Skeletal muscle satellite cell (primary cell): ENCODE data around the gene FBXO7.

ENCODE experiments used
- H3K27me3 ChIP-seq: 2 replicates; pipeline ENCODE4 v1.7.0; 2013; ENCODE audit warnings: low read length; ENCODE audit not compliant: control insufficient read depth, insufficient read depth
- H3K36me3 ChIP-seq: 2 replicates; pipeline ENCODE4 v1.7.0; 2013; ENCODE audit warnings: mild to moderate bottlenecking, control low read depth, low read length; ENCODE audit not compliant: insufficient read depth
- H3K4me1 ChIP-seq: 2 replicates; pipeline ENCODE4 v1.7.0; 2013; ENCODE audit warnings: low read length; ENCODE audit not compliant: control insufficient read depth, insufficient read depth
- H3K4me2 ChIP-seq: 2 replicates; pipeline ENCODE4 v1.7.0; 2013; ENCODE audit warnings: mild to moderate bottlenecking, low read length
- H3K4me3 ChIP-seq: 2 replicates; pipeline ENCODE4 v1.7.0; 2013; ENCODE audit warnings: low read length
- H3K9ac ChIP-seq: 2 replicates; pipeline ENCODE4 v1.7.0; 2013; ENCODE audit warnings: mild to moderate bottlenecking, low read depth, low read length, moderate library complexity
- H3K9me3 ChIP-seq: replicated peaks from 2 replicates; pipeline ENCODE4 v1.7.0; 2013; ENCODE audit warnings: mild to moderate bottlenecking, control low read depth, low read length

FBXO7 gene

GRCh38 chr22:32492111-32492510, 17.5 kb downstream of the FBXO7 start:
- Histone ChIP-seq H3K4me3 (no peak overlapping the region), H3K9ac (no peak overlapping the region), H3K27me3 (no peaks in the 10 kb centered on the region), H3K4me2 (no peak overlapping the region), H3K4me1 (no peaks in the 10 kb centered on the region), H3K36me3 (peaks cover 84% of the 10 kb centered on the region), H3K9me3 (no peaks in the 10 kb centered on the region)

- no peak overlapping the region for H3K9ac ChIP-seq
- H3K4me2 ChIP-seq, result no peak overlapping the region
- H3K4me3 ChIP-seq, result no peak overlapping the region
- H3K27me3 ChIP-seq, result no peaks in the 10 kb centered on the region
- peaks cover 85% of the 10 kb centered on the region for H3K36me3 ChIP-seq
- no peaks in the 10 kb centered on the region for H3K4me1 ChIP-seq
- H3K9me3 ChIP-seq, result no peaks in the 10 kb centered on the region
These were observed 18.9 kb downstream of the FBXO7 start for GRCh38 chr22:32493551-32493950.

- Histone ChIP-seq H3K9me3 (no peaks in the 10 kb centered on the region), H3K27me3 (no peaks in the 10 kb centered on the region), H3K36me3 (peaks cover 84% of the 10 kb centered on the region)
These were observed 20.4 kb downstream of the FBXO7 start for GRCh38 chr22:32494971-32495370.

GRCh38 chr22:32499666-32500065, 25.1 kb downstream of the FBXO7 start:
- Histone ChIP-seq H3K9me3 (no peaks in the 10 kb centered on the region), H3K27me3 (no peaks in the 10 kb centered on the region), H3K4me2 (no peak overlapping the region), H3K4me1 (no peaks in the 10 kb centered on the region), H3K4me3 (no peak overlapping the region), H3K9ac (no peak overlapping the region), H3K36me3 (peaks cover 41% of the 10 kb centered on the region)

More at GRCh38 chr22:32494971-32495370, 20.4 kb downstream of the FBXO7 start:
- H3K9ac ChIP-seq, result no peak overlapping the region
- H3K4me1 ChIP-seq, result no peaks in the 10 kb centered on the region
- no peak overlapping the region for H3K4me2 ChIP-seq
- no peak overlapping the region for H3K4me3 ChIP-seq

- no peak overlapping the region for H3K9ac ChIP-seq
- peaks cover 22% of the 10 kb centered on the region for H3K36me3 ChIP-seq
- H3K27me3 ChIP-seq, result no peaks in the 10 kb centered on the region
- H3K4me1 ChIP-seq, result no peaks in the 10 kb centered on the region
- H3K9me3 ChIP-seq, result no peaks in the 10 kb centered on the region
- no peak overlapping the region for H3K4me3 ChIP-seq
- no peak overlapping the region for H3K4me2 ChIP-seq
These were observed 27.5 kb downstream of the FBXO7 start for GRCh38 chr22:32501836-32502752.

GRCh38 chr22:32509045-32509444, 34.4 kb downstream of the FBXO7 start:
- Histone ChIP-seq H3K4me3 (no peak overlapping the region), H3K4me1 (no peaks in the 10 kb centered on the region), H3K27me3 (no peaks in the 10 kb centered on the region), H3K36me3 (no peaks in the 10 kb centered on the region), H3K4me2 (no peak overlapping the region), H3K9me3 (no peaks in the 10 kb centered on the region), H3K9ac (no peak overlapping the region)

- Histone ChIP-seq H3K9ac (no peak overlapping the region), H3K9me3 (no peaks in the 10 kb centered on the region), H3K27me3 (no peaks in the 10 kb centered on the region), H3K36me3 (no peaks in the 10 kb centered on the region), H3K4me3 (no peak overlapping the region), H3K4me1 (no peaks in the 10 kb centered on the region), H3K4me2 (no peak overlapping the region)
These were observed 36.7 kb downstream of the FBXO7 start for GRCh38 chr22:32511274-32511673.

- H3K9me3 ChIP-seq, result no peaks in the 10 kb centered on the region
These were observed 37.2 kb downstream of the FBXO7 start for GRCh38 chr22:32511776-32512175.

GRCh38 chr22:32512267-32512982, 37.8 kb downstream of the FBXO7 start:
- Histone ChIP-seq H3K9me3 (no peaks in the 10 kb centered on the region), H3K4me1 (no peaks in the 10 kb centered on the region), H3K9ac (no peak overlapping the region), H3K36me3 (no peaks in the 10 kb centered on the region), H3K4me3 (no peak overlapping the region), H3K4me2 (no peak overlapping the region), H3K27me3 (no peaks in the 10 kb centered on the region)

More at GRCh38 chr22:32511776-32512175, 37.2 kb downstream of the FBXO7 start:
- no peaks in the 10 kb centered on the region for H3K4me1 ChIP-seq
- H3K9ac ChIP-seq, result no peak overlapping the region
- no peak overlapping the region for H3K4me2 ChIP-seq
- H3K36me3 ChIP-seq, result no peaks in the 10 kb centered on the region
- no peaks in the 10 kb centered on the region for H3K27me3 ChIP-seq
- no peak overlapping the region for H3K4me3 ChIP-seq

GRCh38 chr22:32515084-32515483, 40.5 kb downstream of the FBXO7 start:
- Histone ChIP-seq H3K4me1 (no peaks in the 10 kb centered on the region), H3K36me3 (no peaks in the 10 kb centered on the region)

GRCh38 chr22:32517488-32517887, 42.9 kb downstream of the FBXO7 start:
- no peaks in the 10 kb centered on the region for H3K4me1 ChIP-seq
- no peaks in the 10 kb centered on the region for H3K9me3 ChIP-seq
- H3K27me3 ChIP-seq, result no peaks in the 10 kb centered on the region
- H3K4me3 ChIP-seq, result no peak overlapping the region
- H3K4me2 ChIP-seq, result no peak overlapping the region
- H3K36me3 ChIP-seq, result no peaks in the 10 kb centered on the region
- no peak overlapping the region for H3K9ac ChIP-seq

More at GRCh38 chr22:32515084-32515483, 40.5 kb downstream of the FBXO7 start:
- no peak overlapping the region for H3K9ac ChIP-seq
- H3K27me3 ChIP-seq, result no peaks in the 10 kb centered on the region
- H3K9me3 ChIP-seq, result no peaks in the 10 kb centered on the region
- no peak overlapping the region for H3K4me2 ChIP-seq
- no peak overlapping the region for H3K4me3 ChIP-seq
